HUES6 (cell line): ENCODE measurements around the gene EMP3.

Source experiments
- H3K27ac ChIP-seq: 2 replicates; pipeline ENCODE4 v1.7.0; 2013; ENCODE audit warnings: low read depth, mild to moderate bottlenecking, low read length, inconsistent platforms
- H3K27me3 ChIP-seq: 2 replicates; pipeline ENCODE4 v1.6.1; 2013; ENCODE audit warnings: low read length; ENCODE audit not compliant: control insufficient read depth, insufficient read depth
- H3K36me3 ChIP-seq: 2 replicates; pipeline ENCODE4 v1.6.1; 2013; ENCODE audit warnings: low read length; ENCODE audit not compliant: control insufficient read depth, insufficient read depth
- H3K4me1 ChIP-seq: 2 replicates; pipeline ENCODE4 v1.6.1; 2013; ENCODE audit warnings: low read length; ENCODE audit not compliant: control insufficient read depth, insufficient read depth
- H3K4me3 ChIP-seq: 2 replicates; pipeline ENCODE4 v1.5.1; 2013; ENCODE audit warnings: low read depth, low read length
- H3K9ac ChIP-seq: one replicate; pipeline ENCODE4 v1.6.1; 2013; ENCODE audit warnings: mild to moderate bottlenecking, low read length
- H3K9me3 ChIP-seq: 2 replicates; pipeline ENCODE4 v1.6.1; 2013; ENCODE audit warnings: low read depth, low read length; ENCODE audit not compliant: control insufficient read depth, insufficient read depth

Gene EMP3

GRCh38 chr19:48346191-48346590 lies 20.8 kb downstream of the EMP3 start:
- H3K36me3 ChIP-seq, result no peaks in the 10 kb centered on the region
- no peaks in the 10 kb centered on the region for H3K9me3 ChIP-seq
- H3K4me3 ChIP-seq, result no peak overlapping the region
- H3K27ac ChIP-seq, result no peak overlapping the region
- H3K9ac ChIP-seq, result no peak overlapping the region
- no peaks in the 10 kb centered on the region for H3K27me3 ChIP-seq
- peaks cover 7% of the 10 kb centered on the region; the same call in 1 of the 2 replicates for H3K4me1 ChIP-seq

GRCh38 chr19:48348045-48348444 lies 22.7 kb downstream of the EMP3 start:
- no peaks in the 10 kb centered on the region for H3K36me3 ChIP-seq
- H3K27ac ChIP-seq, result no peak overlapping the region
- no peak overlapping the region for H3K4me3 ChIP-seq
- no peaks in the 10 kb centered on the region for H3K9me3 ChIP-seq
- no peaks in the 10 kb centered on the region for H3K27me3 ChIP-seq
- H3K4me1 ChIP-seq, result peaks cover 3% of the 10 kb centered on the region; the same call in 1 of the 2 replicates
- peak overlapping the region; percentile 16 for H3K9ac ChIP-seq

GRCh38 chr19:48348737-48349136 lies 23.4 kb downstream of the EMP3 start:
- no peaks in the 10 kb centered on the region for H3K9me3 ChIP-seq
- no peak overlapping the region for H3K27ac ChIP-seq
- no peaks in the 10 kb centered on the region for H3K36me3 ChIP-seq
- no peak overlapping the region for H3K4me3 ChIP-seq
- no peaks in the 10 kb centered on the region for H3K27me3 ChIP-seq
- H3K4me1 ChIP-seq, result peaks cover 3% of the 10 kb centered on the region; the same call in 1 of the 2 replicates
- no peak overlapping the region for H3K9ac ChIP-seq

GRCh38 chr19:48350856-48351255 lies 25.5 kb downstream of the EMP3 start:
- Histone ChIP-seq H3K4me1 (peaks cover 3% of the 10 kb centered on the region; the same call in 1 of the 2 replicates), H3K9ac (no peak overlapping the region), H3K9me3 (no peaks in the 10 kb centered on the region), H3K27me3 (no peaks in the 10 kb centered on the region), H3K4me3 (no peak overlapping the region), H3K27ac (no peak overlapping the region), H3K36me3 (no peaks in the 10 kb centered on the region)

- Histone ChIP-seq H3K27me3 (no peaks in the 10 kb centered on the region), H3K27ac (no peak overlapping the region), H3K4me3 (no peak overlapping the region), H3K4me1 (peaks cover 3% of the 10 kb centered on the region; the same call in 1 of the 2 replicates), H3K9me3 (no peaks in the 10 kb centered on the region), H3K36me3 (no peaks in the 10 kb centered on the region), H3K9ac (no peak overlapping the region)
These were observed 26.0 kb downstream of the EMP3 start for GRCh38 chr19:48351341-48351752.

GRCh38 chr19:48353677-48354076 lies 28.3 kb downstream of the EMP3 start:
- H3K36me3 ChIP-seq, result no peaks in the 10 kb centered on the region
- H3K4me3 ChIP-seq, result no peak overlapping the region
- no peaks in the 10 kb centered on the region for H3K27me3 ChIP-seq
- H3K9me3 ChIP-seq, result no peaks in the 10 kb centered on the region
- no peaks in the 10 kb centered on the region for H3K4me1 ChIP-seq
- no peak overlapping the region for H3K27ac ChIP-seq
- H3K9ac ChIP-seq, result no peak overlapping the region

- no peak overlapping the region for H3K9ac ChIP-seq
- no peak overlapping the region for H3K4me3 ChIP-seq
- no peaks in the 10 kb centered on the region for H3K36me3 ChIP-seq
- no peaks in the 10 kb centered on the region for H3K4me1 ChIP-seq
- no peaks in the 10 kb centered on the region for H3K9me3 ChIP-seq
- no peaks in the 10 kb centered on the region for H3K27me3 ChIP-seq
- no peak overlapping the region for H3K27ac ChIP-seq
These were observed 29.1 kb downstream of the EMP3 start for GRCh38 chr19:48354332-48354992.

GRCh38 chr19:48355365-48355954 lies 30.1 kb downstream of the EMP3 start:
- H3K4me3 ChIP-seq, result no peak overlapping the region
- no peaks in the 10 kb centered on the region for H3K27me3 ChIP-seq
- H3K36me3 ChIP-seq, result no peaks in the 10 kb centered on the region
- H3K9ac ChIP-seq, result peak overlapping the region; percentile 33
- no peaks in the 10 kb centered on the region for H3K4me1 ChIP-seq
- peak overlapping the region; percentile 54; the same call in 1 of the 2 replicates for H3K27ac ChIP-seq
- H3K9me3 ChIP-seq, result no peaks in the 10 kb centered on the region

- Histone ChIP-seq H3K9me3 (no peaks in the 10 kb centered on the region), H3K4me3 (no peak overlapping the region), H3K36me3 (no peaks in the 10 kb centered on the region), H3K27ac (no peak overlapping the region), H3K27me3 (no peaks in the 10 kb centered on the region), H3K9ac (no peak overlapping the region), H3K4me1 (0 out of 2 replicates have a peak, but pooled peaks cover 2% of the 10 kb centered on the region)
These were observed 33.8 kb downstream of the EMP3 start for GRCh38 chr19:48359123-48359522.

- Histone ChIP-seq H3K4me3 (no peak overlapping the region), H3K9me3 (no peaks in the 10 kb centered on the region), H3K36me3 (no peaks in the 10 kb centered on the region), H3K27ac (no peak overlapping the region), H3K9ac (no peak overlapping the region), H3K4me1 (peaks cover 6% of the 10 kb centered on the region), H3K27me3 (no peaks in the 10 kb centered on the region)
These were observed 36.6 kb downstream of the EMP3 start for GRCh38 chr19:48361912-48362311.

- Histone ChIP-seq H3K27ac (peak overlapping the region; percentile 36; the same call in 1 of the 2 replicates), H3K4me1 (peaks cover 6% of the 10 kb centered on the region), H3K9ac (peak overlapping the region; percentile 81), H3K9me3 (no peaks in the 10 kb centered on the region), H3K4me3 (peak overlapping the region; percentile 66), H3K27me3 (no peaks in the 10 kb centered on the region), H3K36me3 (no peaks in the 10 kb centered on the region)
These were observed 37.6 kb downstream of the EMP3 start for GRCh38 chr19:48362716-48363499.
